Psoas muscle (tissue), 8 donors: ENCODE results near the gene RPP40. TPM values are rescaled to one million over a fixed set of nuclear protein-coding genes. Genes with fewer than 3 reads are reported as not detected.

Source experiments
- ATAC-seq, 4 donors: fragments of 200-7000 bp; cut with Tn5 transposase; one replicate each; pipeline ENCODE4 v1.9.1; 2020; ENCODE audit warnings: moderate library complexity in 3 of 4, mild to moderate bottlenecking in 2 of 4
- DNase-seq, 2 donors: peaks; one replicate each; pipeline ENCODE4 v3.0.0-alpha.2; 2020
- H3K27ac ChIP-seq: fragments of 200-600 bp; one replicate; pipeline ENCODE4 v1.8.0; 2022
- H3K27me3 ChIP-seq, 3 donors: fragments of 200-600 bp in 1 of 3; one replicate each; pipeline versions ENCODE4 v1.6.1 to v1.8.0; 2013 to 2022; ENCODE audit warnings: low read length in 2 of 3, mild to moderate bottlenecking in 2 of 3, moderate library complexity in 1 of 3; ENCODE audit not compliant: insufficient read depth in 3 of 3
- H3K36me3 ChIP-seq, 2 donors: fragments of 200-600 bp in 1 of 2; one replicate each; pipeline versions ENCODE4 v1.6.1 to v1.8.0; 2013 to 2022; ENCODE audit warnings: low read depth in 1 of 2, mild to moderate bottlenecking in 1 of 2, moderate library complexity in 1 of 2; ENCODE audit not compliant: insufficient read depth in 1 of 2
- H3K4me1 ChIP-seq: fragments of 200-600 bp; one replicate; pipeline ENCODE4 v1.8.0; 2022
- H3K4me3 ChIP-seq: fragments of 200-600 bp; one replicate; pipeline ENCODE4 v1.8.0; 2022; ENCODE audit warnings: mild to moderate bottlenecking
- H3K9me3 ChIP-seq: fragments of 200-600 bp; one replicate; pipeline ENCODE4 v1.8.0; 2022
- WGBS, 3 donors: extraction: QIAGEN DNeasy Blood & Tissue Kit; methylation state at CpG; one replicate each; pipeline versions ENCODE4 v1.1.6 to v1.1.7; 2013; 5-methylcytosine and 5-hydroxymethylcytosine counted together
- intact Hi-C, 2 donors: fragments of 100-400 bp; cut with DNase I; formaldehyde crosslinking; loops; one replicate each; pipeline versions ENCODE4 v1.11.0 to v1.14.2; 2022
- polyA plus RNA-seq, 3 donors: library from polyadenylated mRNA; stranded (reverse); fragments of 200-250 nt; gene quantifications; one replicate each; pipeline ENCODE4 v1.2.3, GENCODE V29; 2013
- total RNA-seq, 4 donors: library from RNA; stranded (reverse); fragmentation: NEBNext Ultra II Directional in 2 of 4; extraction: Animal tissue kit (Norgen Biotek cat#: 25700) in 2 of 4; gene quantifications; one replicate each; pipeline versions ENCODE4 v1.2.1 to v1.2.4, GENCODE V29; 2021 to 2023
- TF ChIP-seq, protein P1 (sequence below): fragments of 200-600 bp; IDR thresholded peaks from one replicate; pipeline ENCODE4 v1.8.0; 2022; ENCODE audit warnings: antibody characterized with exemption
- donor health status: healthy with polysubstance abuse.
- donor health status: DM: no; HTN: no; CAD: no; lungs with moderate emphysema.
- donor health status: Bipolar disorder and iron deficiency.
- donor health status: healthy.
- donor health status: DM: yes; HTN: yes; CAD: no.
- donor health status: DM: no; HTN: no; CAD: no.
- donor health status: DM: no; HTN: no; CAD: no.
- donor health status: DM: yes; HTN: yes; CAD: no.

RPP40 gene
- total and polyA plus RNA-seq, 7 donors, result 4.2 to 34.5 (median 9.3) TPM

DNA sequence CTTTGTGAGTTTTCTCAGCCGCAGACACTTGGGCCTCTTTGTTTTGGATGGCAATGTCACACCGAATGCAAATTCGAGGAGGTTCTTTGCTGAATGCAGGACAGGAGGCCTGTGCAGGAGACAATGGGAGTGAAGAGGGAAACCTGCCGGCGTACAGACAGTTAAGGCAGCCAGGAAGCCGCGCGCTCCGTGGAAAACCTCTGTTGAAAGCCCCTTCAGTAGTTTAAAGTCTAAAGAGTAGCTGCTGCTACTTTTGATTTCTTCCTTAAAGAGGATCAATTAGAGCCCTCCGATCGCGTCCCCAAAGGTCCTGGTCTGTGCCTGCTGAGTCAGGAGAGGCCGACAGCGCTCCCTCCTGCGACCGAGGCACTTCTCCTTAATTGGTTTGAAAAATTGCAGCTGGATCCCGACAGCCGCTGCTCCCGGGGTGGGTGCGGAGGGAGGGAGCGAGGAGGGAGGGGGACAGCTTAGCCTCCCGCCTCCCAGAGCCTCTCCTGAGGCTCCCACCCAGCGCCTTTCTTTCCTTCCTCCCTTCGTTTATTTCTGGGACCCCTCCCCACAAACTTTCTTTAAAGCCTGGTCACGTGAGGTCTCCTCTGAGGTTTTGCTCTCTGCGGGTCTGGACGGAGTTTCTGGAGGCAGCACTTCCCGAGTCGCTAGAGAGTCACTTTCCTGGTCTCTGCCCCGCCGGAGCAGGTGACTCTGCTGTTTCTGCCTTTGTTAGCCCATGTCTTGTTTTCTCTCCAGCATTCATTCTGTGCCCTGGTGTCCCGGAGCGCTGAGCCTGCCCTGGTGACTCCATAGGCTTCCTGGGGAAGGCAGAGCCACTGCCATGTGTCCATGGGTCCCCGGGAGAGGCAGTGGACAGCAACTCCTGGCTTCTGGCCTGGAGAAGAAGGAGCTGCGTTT is 22.3 kb upstream of the RPP40 start:
- peak; percentile 62 to 91 (median 74) for ATAC-seq
- intact Hi-C loops, result no loop called here
- H3K9me3 ChIP-seq, result no peaks in the 10 kb centered on the region
- peaks cover 4% of the 10 kb centered on the region for H3K4me1 ChIP-seq
- peak overlapping the region; percentile 71 for H3K4me3 ChIP-seq
- 2 to 3% (median 2%) methylated on average over 35 of the region's 35 CpGs for WGBS, 3 donors
- no peaks in the 10 kb centered on the region for H3K27me3 ChIP-seq
- peak overlapping the region; percentile 76 for H3K27ac ChIP-seq
- no peaks in the 10 kb centered on the region for H3K36me3 ChIP-seq
- peak; percentile 48 to 67 for DNase-seq
- TF ChIP-seq, protein P1, sequence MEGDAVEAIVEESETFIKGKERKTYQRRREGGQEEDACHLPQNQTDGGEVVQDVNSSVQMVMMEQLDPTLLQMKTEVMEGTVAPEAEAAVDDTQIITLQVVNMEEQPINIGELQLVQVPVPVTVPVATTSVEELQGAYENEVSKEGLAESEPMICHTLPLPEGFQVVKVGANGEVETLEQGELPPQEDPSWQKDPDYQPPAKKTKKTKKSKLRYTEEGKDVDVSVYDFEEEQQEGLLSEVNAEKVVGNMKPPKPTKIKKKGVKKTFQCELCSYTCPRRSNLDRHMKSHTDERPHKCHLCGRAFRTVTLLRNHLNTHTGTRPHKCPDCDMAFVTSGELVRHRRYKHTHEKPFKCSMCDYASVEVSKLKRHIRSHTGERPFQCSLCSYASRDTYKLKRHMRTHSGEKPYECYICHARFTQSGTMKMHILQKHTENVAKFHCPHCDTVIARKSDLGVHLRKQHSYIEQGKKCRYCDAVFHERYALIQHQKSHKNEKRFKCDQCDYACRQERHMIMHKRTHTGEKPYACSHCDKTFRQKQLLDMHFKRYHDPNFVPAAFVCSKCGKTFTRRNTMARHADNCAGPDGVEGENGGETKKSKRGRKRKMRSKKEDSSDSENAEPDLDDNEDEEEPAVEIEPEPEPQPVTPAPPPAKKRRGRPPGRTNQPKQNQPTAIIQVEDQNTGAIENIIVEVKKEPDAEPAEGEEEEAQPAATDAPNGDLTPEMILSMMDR, result no peak

DNA sequence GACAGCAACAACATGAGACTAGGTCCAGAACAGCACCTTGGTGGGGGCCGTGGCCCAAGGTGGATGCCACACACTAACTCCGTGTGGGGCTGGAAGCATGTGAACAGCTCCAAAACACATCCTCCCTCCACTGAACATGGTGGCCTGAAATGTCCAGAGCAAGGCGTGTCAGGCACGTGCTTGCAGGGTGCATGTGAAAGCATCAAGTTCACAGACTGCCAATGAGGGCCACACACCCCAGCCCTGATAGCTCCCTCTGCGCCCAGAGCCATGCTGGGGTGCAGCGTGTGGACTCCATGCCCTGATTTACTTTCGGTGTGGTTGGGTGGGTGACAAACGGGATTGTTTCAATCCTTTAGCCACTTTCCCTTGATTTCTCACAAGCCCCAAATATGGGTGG is 20.1 kb upstream of the RPP40 start:
- TF ChIP-seq, protein P1, result no peak
- H3K9me3 ChIP-seq, result no peaks in the 10 kb centered on the region
- no peak for DNase-seq
- H3K27ac ChIP-seq, result no peak overlapping the region
- H3K27me3 ChIP-seq, result no peaks in the 10 kb centered on the region
- H3K4me3 ChIP-seq, result no peak overlapping the region
- ATAC-seq, result no peak
- 96 to 99% (median 97%) methylated on average over 8 of the region's 8 CpGs for WGBS, 3 donors
- peaks cover 4% of the 10 kb centered on the region for H3K4me1 ChIP-seq
- intact Hi-C loops, result no loop called here
- no peaks in the 10 kb centered on the region for H3K36me3 ChIP-seq

DNA sequence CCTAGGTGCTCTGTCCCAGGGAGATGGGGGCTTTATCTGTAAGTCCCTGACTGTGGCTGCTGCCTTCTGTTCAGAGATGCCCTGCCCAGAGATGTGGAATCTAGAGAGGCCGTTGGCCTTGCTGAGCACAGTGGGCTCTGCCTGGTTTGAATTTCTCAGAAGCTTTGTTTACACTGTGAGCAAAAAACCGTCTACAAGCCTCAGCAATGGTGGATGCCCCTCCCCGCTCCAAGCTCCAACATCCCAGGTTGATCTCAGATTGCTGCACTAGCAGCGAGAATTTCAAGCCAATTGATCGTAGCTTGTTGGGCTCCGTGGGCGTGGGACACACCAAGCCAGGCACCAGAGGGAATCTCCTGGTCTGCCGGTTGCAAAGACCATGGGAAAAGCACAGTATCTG is 16.3 kb upstream of the RPP40 start:
- H3K9me3 ChIP-seq, result no peaks in the 10 kb centered on the region
- no peak overlapping the region for H3K4me3 ChIP-seq
- intact Hi-C loops, result no loop called here

DNA sequence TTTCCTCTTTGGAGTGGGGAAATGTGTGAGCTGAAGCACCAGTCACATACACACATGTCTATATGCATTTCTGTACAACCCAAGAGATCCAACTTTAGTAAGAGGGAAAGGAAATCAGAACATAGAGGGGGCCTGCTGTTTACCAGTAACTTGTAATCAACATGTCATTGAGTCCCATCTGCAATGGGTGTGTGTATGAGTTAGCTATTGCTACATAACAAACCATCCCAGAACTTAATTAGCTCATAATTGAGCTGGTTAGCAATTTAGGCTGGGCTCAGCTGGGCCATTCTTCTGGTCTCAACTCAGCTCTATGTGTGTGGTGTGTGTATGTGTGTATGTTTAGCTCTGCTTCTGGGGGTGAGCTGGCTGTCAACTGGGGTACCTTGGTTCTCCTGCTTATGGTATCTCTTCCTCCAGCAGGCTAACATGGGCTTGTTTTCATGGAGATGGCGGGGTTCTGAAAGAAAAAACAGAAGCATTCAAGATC is 10.3 kb upstream of the RPP40 start:
- Histone ChIP-seq H3K27me3 (no peaks in the 10 kb centered on the region), H3K9me3 (no peaks in the 10 kb centered on the region), H3K4me3 (no peak overlapping the region), H3K4me1 (no peaks in the 10 kb centered on the region), H3K36me3 (no peaks in the 10 kb centered on the region), H3K27ac (no peak overlapping the region)
- intact Hi-C loops, result no loop called here
- TF ChIP-seq, protein P1, result no peak
- WGBS, 3 donors, result 0 to 50% (median 0%) methylated on average over 1 of the region's 1 CpG
- no peak for DNase-seq
- ATAC-seq, result no peak

More for the DNA sequence above, 16.3 kb upstream of the RPP40 start:
- Histone ChIP-seq H3K27me3 (no peaks in the 10 kb centered on the region), H3K27ac (no peak overlapping the region), H3K36me3 (no peaks in the 10 kb centered on the region), H3K4me1 (no peaks in the 10 kb centered on the region)
- WGBS, 3 donors, result 75 to 83% (median 75%) methylated on average over 8 of the region's 8 CpGs
- TF ChIP-seq, protein P1, result no peak
- DNase-seq (no peak), ATAC-seq (no peak)
